Renal cortex interstitium (tissue), 15 donors: ENCODE measurements around the gene OR52D1. TPM values are rescaled to one million over a fixed set of nuclear protein-coding genes. Genes with fewer than 3 reads are reported as not detected.

Source experiments
- DNase-seq, 11 donors: peaks; one replicate each; pipeline ENCODE4 v3.0.0-alpha.2; 2013; ENCODE audit warnings: low read depth in 9 of 11, low spot score in 4 of 11; ENCODE audit errors: extremely low read depth in 1 of 11
- long read RNA-seq, 16 experiments: transcript quantifications; one replicate each; lab custom pipeline, GENCODE V29; 2026
- polyA plus RNA-seq, 3 donors: library from polyadenylated mRNA; unstranded; fragments of 120-200 nt; gene quantifications; one replicate each; pipeline ENCODE4 v1.2.1, GENCODE V29; 2013; ENCODE audit not compliant: insufficient read length in 3 of 3

OR52D1 gene
- polyA plus RNA-seq = not detected
- long read RNA-seq, donor 1 = 0 reads
- long read RNA-seq, donor 2 = 0 reads
- long read RNA-seq, donor 3 = 0 reads
- long read RNA-seq, donor 4 = 0 reads
- long read RNA-seq, donor 5 = 0 reads
- long read RNA-seq, donor 6 = 0 reads
- long read RNA-seq, donor 7 = 0 reads
- long read RNA-seq, donor 8 = 0 reads
- long read RNA-seq, donor 9 = 0 reads
- long read RNA-seq, donor 10 = 0 reads
- long read RNA-seq, donor 11 = 0 reads
- long read RNA-seq, donor 12 = 0 reads
- long read RNA-seq, donor 13 = 0 reads
- long read RNA-seq, donor 14 = 0 reads
- long read RNA-seq, donor 15 = 0 reads
- long read RNA-seq, donor 16, partial matches to known transcripts = 0 of 1 reads
- long read RNA-seq, donor 16, other reads (novel, unspliced or antisense) = 0 of 1 reads

DNA sequence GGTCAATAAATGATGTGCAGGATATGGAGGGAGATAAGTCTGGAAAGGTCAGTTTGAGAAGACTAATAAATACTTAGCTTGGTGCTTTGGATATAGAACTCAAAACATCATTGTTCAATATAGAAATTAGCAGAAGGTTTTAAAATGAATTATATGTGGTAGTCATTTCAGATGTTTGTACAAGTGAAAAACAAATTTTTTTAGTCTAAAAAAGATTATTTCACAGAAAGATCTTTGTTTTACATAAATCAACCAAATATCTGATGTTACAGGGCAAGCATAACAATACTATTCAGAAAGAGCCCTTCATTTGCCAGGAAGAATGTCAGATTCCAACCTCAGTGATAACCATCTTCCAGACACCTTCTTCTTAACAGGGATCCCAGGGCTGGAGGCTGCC, at the start of gene OR52D1:
OR52D1 (plus strand) TSS at position 301 of the 400 bp plus-strand sequence; CDS start at position 323, 22 bp downstream.
- DNase-seq = no peak

DNA sequence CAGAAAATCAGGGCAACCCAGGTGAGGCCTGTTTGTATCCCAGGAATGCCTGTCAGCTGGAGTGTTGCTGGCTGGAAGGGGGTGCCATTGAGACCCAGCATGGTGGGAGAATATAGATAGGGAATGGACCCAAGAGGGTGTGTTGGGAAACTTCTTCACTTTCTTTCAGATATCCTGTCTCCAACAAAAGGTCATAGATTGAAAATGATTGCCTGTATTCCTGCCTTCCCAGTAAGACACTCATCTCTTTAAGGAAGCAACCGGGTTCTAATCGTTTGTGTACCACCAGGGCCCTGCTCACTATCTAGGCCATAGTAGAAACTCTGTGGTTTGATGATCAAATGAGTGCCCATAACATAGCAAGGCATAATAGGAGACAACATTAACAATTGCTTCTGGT, 47.1 kb upstream of the OR52D1 start, which contains the start of gene OR51I1:
OR51I1 (minus strand) TSS at position 101 of the 400 bp plus-strand sequence; CDS start at position 101, 0 bp downstream.
- no peak for DNase-seq

DNA sequence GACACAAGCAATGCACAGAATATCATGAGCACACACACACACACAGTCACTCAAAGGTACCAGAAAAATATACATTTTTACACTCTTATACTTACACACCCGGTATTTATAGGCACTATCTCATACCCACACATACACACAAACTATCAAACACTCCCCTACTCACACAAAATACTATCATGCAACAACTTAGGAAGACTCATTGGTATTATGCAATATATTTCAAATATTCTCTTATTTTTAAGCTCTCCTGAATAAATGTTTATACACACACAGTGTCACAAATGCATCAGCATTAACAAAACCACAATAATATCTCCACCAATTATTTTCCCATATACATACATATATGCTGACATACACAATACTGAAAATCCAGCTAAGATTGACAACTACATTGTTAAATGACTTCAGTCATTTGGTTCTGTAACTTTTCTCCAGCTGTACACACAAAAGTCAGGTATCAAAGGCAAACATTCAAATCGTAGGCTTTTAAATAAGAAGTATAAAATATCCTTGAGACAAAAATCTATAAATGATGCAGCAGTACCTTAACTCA, 44.6 kb upstream of the OR52D1 start:
- no peak for DNase-seq

DNA sequence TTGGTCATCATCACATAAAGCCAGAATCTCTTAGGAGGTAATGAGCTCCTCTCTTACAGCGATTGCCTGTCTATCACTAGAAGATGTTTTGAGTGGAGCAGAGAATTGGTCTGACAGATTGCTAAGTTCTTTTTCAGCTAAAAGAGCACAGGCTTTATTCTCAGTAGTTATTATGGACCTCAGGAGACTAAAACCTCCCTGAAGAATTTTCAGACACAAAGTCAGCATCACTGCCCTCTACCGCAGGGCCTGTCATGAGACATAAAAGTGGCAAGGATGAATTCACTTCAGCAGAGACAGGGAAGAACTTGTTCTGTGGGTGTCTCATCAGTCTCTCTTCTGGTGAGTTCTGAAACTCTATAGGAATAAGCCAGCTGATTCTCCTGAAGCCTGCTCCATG, 39.5 kb upstream of the OR52D1 start, which contains the start of gene OR51I2:
OR51I2 (plus strand) TSS at position 301 of the 400 bp plus-strand sequence. CDS start 4,166 bp downstream, outside the sequence.
- no peak for DNase-seq

DNA sequence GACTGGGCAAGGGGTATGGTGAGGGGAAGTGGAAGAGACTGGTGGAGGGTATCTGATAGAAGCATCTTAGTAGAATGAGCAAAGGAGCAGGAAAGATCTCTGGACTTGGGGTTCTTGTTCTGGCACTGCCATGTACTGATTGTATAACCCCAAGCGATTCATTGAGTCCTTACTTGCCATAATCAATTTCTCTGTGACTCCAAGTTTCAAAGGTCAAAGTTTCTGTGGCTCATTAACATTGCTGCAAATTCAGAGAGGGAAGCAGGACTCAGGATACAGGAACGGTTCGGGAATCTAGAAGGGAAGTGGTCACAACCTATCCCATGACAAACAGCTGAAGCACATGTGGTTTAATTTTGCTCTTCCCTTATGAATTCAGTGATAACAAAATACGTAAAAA, 39.1 kb upstream of the OR52D1 start:
- DNase-seq = no peak

DNA sequence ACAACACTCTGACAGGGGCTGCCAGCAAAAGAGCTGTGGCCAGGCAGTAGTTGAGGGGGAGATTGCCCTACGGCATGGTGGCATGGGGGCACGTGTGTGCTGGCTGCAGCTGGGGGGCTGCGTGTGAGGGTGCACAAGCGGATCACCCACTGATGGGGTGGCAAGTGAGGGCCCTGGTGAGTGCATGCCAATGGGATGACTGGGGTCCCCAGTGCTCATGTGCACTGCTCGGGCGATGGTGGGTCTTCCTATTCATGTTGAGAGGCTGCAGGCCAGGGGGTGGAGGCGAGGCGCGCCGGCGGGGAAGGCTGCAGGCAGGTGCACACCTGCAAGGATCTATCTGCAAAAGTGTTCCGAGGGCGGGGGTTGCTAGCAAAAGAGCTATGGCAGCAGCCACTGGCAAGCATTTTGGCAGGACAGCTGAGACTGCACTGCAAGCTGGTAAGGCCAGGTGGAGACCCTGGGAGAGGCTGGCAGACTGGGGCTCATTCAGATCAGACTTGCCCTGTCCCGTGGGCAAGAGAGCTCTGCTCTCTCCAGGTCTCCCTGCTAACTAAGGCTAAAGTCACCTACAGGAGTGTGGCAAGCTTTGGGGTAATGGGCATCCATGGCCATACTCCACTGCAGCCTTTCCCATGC, 27.4 kb upstream of the OR52D1 start:
- DNase-seq = no peak

DNA sequence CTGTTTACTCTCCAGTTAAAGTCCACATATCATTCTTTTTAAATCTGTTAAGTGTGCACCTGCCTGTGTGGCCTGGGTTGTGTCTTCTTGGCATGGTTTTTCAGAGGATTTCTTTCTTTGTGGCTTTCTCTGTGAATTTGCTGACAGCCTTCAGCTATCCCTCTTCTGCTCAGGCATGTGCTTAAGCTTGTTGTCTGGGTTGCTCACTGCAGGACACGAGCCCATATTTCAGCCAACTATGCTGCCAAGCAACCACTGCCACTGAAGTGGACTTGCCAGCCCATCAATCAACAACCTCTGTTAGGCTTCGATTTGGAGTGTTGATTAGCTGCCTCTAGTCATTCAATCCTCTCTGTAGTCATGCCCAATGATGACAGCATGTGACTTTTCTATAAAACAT, 21.0 kb upstream of the OR52D1 start:
- DNase-seq = no peak

DNA sequence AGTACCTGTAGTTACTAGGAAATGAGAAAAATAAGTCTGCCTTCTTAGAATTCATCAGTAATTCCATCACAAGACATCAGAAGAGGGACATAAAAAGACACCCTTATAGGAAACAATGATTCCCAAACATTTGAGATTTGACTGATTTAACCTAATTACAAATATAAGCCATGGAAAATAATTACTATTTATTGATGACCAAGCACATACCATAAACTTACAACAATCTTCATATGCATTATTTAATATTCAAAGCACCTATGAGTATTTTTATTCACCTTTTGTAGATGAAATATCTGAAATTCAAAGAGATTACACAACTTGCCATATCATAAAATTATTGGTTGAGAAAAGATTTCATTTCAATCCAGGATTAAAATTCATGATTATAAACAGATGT, 14.6 kb upstream of the OR52D1 start:
- no peak for DNase-seq

DNA sequence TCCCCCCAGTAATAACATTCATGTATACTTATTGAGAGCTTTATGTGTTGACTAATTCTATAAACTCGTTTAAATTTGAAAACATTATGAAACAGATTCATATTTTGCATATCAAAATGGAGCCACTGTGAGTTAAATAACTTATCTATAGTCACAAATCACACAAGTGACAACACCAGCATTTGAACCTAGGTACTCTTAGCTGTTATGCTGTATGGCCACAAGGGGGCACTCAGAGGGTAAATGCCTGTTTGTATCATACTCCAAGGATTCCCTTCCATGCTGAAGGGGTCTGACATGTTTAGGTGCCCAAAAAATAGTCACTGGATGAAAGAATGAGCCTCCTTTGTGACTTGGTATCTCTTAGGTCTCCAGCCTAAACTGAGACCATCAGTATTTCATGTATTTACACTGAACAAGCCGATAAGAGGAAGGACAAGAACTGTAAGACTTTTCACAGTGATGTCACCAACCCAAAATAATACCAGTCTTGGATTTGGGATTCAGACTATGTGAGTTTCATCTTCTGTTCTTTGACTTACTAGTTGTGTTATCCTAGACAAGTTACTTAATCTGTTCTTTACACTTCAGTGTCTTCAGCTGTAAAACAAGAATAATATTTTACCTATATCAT, 12.2 kb upstream of the OR52D1 start:
- DNase-seq = peak in 8 of 11 donors; percentile 1 to 18 (median 9)

DNA sequence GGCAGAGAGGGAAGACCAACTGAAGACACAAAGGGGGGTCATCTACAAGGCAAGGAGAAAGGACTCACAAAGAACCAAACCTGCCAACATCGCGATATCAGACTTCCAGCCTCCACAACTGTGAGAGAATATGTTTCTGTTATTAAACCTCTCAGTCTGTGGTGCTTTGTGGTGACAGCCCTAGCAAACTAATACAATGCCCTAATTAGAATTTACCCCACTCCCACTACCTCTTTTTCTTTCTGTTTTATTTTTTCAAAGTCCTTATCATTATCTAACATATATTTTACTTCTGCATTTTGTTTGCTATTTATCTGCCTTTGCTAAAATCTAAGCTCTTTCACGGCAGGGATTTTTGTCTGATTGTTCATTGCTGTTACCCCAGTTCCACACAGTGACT, 2.5 kb upstream of the OR52D1 start:
- DNase-seq = no peak

DNA sequence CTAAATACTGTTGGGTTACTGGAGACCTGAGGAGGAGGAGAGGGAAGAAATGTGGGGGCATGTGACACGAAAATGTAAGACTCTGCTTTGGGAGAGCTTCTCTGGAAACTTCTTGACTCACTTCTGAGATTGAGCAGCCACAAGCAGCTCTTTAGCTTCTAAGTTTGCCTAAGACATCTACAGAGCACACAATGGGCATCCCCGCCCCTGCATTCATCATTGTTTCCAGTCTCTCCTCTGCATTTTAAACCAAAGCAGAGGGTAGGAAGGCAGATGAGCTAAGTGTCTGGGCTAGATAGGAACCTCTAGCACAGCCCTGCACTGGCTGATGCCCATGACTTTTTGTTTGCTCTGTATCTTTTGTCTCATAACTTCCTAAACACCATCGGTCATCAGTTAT, 2.1 kb upstream of the OR52D1 start:
- no peak for DNase-seq

DNA sequence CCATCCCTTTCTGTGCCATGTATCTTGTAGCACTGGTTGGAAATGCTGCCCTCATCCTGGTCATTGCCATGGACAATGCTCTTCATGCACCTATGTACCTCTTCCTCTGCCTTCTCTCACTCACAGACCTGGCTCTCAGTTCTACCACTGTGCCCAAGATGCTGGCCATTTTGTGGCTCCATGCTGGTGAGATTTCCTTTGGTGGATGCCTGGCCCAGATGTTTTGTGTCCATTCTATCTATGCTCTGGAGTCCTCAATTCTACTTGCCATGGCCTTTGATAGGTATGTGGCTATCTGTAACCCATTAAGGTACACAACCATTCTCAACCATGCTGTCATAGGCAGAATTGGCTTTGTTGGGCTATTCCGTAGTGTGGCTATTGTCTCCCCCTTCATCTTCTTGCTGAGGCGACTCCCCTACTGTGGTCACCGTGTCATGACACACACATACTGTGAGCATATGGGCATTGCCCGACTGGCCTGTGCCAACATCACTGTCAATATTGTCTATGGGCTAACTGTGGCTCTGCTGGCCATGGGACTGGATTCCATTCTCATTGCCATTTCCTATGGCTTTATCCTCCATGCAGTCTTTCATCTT, 414 bp downstream of the OR52D1 start:
- DNase-seq = no peak

DNA sequence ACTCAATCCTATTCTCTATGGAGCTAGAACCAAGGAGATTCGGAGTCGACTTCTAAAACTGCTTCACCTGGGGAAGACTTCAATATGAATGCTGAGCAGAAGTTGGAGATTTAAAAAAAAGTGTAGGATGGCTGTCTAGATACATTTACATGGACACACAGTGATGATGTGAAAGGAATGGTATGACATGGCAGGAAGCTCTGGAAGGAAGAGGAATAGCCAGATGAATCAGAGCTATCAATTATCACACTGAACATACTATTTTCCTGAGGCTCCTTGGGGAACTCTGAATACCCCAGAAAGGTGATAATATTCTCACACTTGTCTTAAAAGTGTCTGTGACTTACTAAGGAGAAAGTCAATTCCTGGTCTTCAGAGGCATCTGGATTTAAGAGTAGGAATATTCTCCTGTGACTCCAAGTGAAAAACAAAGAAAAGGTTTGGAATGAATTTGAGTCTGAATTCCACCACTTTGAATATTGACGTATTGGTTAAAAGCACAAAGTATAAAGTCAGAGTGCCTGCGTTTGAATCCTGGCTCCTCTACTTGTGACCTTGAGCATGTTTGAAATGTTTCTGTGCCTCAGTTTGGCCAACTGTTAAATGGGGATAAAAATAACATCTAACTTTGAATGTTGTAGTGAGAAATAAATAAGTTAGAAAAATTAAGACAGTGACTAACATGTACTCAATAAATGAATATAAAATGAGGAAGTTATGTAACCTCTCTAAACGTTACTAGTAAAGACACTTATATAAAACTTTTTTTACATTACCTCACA, 1.3 kb downstream of the OR52D1 start:
- no peak for DNase-seq

DNA sequence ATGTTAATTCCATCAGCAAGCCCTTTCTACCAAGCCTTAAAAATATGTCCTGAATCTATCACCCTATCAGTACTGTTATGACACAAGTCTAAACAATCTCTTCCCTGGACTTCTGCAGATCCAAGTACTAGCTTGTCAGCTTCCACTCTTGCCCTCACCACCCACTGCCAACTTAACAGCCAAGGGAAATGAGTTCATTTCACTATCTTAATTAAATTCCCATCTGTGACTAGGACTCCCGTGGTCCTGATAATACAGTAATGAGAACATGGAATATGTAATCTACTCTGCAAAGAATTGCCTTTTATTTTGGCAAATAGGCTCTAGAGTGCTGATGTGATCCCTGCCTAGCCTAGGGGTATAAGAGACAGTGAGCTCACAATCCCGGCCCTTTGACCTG, 11.2 kb downstream of the OR52D1 start:
- DNase-seq = no peak

DNA sequence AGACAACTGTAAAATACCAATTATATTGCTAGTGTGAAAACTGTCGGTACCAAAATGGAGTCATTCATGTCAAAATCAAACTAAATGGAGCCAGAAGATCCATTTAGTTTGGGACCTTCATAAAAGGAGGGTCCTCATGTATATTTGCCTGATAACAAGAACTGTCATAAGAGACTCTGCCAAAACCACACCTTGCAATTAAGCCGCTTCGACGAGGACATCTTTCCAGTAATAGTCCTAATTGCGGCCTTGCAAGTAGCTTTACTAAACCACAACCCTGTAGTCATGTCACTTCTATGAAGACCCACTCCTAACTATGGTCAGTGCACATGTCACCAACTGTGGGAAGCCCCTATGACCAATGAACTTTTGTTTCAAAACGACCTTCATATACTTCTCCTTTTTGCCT, 11.9 kb downstream of the OR52D1 start:
- no peak for DNase-seq

DNA sequence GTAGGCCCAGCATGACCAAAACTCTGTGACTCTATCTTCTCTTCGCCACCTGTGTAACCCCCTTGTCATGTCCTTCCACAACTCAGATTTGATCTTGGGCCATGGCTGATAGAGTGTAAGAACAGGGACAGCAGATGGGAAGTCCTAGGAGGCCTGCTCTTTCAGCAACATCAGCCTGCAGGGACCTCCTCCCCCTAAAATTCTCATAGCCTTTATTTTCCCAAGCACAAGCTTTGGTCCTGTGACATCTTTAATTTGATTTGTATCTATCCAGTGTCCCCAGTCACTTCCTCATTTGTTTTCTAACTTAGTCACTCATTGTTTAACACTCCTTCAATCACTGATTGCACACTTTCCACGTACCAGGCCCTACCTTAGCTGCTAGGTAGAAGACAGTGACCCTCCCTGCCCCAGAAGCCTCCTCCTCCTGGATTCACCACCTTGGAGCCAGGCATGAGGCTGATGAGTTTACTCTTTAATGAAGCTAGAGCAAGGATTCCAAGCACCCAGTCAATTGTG, 16.0 kb downstream of the OR52D1 start:
- DNase-seq = peak in 5 of 11 donors; percentile 2 to 15 (median 14)

DNA sequence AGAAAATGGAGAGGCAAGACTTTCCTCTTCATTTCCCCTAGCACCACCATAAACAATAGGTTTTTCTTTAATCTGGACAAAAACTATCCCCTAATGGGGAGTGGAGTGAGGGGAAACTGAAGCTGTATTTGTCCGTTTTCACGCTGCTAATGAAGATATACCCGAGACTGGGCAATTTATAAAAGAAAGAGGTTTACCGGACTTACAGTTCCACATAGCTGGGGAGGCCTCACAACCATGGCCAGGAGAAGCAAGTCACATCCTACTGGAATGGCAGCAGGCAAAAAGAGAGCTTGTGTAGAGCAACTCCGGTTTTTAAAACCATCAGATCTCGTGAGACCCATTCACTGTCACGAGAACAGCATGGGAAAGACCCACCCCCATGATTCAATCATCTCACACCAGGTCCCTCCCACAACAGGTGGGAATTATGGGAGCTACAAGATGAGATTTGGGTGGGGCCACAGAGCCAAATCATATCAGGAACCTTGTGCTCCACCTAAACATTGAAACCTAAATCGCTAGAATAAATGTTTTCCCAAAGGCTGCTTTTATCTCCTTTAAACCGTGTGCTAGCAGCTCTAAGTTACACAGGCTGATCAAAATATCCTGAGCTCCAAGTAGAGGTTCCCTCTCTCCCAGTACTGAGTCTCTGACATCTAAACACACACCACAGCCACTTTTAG, 17.0 kb downstream of the OR52D1 start:
- DNase-seq = no peak
